ENCODE data around the gene SNAP47. TPM values are rescaled to one million over a fixed set of nuclear protein-coding genes. Genes with fewer than 3 reads are reported as not detected.

Gene SNAP47, protein sequence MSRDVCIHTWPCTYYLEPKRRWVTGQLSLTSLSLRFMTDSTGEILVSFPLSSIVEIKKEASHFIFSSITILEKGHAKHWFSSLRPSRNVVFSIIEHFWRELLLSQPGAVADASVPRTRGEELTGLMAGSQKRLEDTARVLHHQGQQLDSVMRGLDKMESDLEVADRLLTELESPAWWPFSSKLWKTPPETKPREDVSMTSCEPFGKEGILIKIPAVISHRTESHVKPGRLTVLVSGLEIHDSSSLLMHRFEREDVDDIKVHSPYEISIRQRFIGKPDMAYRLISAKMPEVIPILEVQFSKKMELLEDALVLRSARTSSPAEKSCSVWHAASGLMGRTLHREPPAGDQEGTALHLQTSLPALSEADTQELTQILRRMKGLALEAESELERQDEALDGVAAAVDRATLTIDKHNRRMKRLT
- polyA plus RNA-seq (56.0 and 60.4 TPM in 2 replicates), polyA minus RNA-seq (77.0 and 77.4 TPM in 2 replicates)

DNA sequence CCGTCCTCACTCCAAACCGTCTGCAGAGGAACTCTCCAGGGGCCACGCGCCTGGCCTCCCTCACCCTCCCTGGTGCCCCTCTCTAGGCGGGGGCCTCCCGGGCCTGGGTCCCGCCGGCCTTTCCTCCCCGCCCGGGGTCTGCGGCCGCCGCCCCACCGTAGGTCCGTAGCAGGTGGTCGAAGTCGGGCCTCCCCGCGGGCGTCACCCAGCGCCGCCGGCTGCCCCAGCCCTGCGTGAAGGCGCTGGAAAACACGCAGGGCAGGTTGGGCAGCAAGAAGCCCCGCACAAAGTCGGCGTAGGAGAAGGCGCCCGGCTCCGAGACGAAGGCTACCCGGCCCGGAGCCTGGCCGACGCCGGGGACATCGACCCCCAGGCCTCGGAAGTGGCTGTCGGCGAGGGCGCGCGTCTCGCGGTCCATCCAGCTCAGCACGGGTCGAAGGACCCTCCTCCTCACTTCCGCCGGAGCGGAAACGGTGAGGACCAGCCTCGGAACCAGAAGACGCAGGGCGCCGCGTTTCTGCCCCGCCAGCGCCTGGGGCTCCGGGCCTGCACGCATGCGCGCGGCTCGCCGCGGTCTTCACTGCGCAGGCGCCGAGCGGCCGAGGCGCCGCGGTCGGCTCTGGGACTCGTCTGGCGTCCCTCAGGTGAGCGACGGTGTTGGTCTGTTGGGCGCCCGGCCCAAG lies at the start of gene SNAP47, which contains the start of gene JMJD4:
TSS of gene SNAP47 (plus strand) at position 580 of the 683 bp plus-strand sequence. CDS start 12,302 bp downstream, outside the sequence.
TSS of gene JMJD4 (minus strand) at position 447 of the 683 bp plus-strand sequence. CDS start at position 418, 29 bp downstream.
- no peaks in the 10 kb centered on the region for H3K9me2 ChIP-seq (ENCODE audit: insufficient read depth, low read length)
- H3K4me2 ChIP-seq (ENCODE audit: low read length) = peak within 1 kb of the TSS; percentile 86
- TF ChIP-seq POLR2AphosphoS5 (IDR thresholded peaks at IDR 0.05) (peak; percentile 91), TAF1 (IDR thresholded peaks at IDR 0.05; ENCODE audit: low read depth) (peak; percentile 74), RAD21 (conservative IDR thresholded peaks at IDR 0.05) (peak; percentile 32), EP300 (conservative IDR thresholded peaks at IDR 0.05; ENCODE audit: poor library complexity, severe bottlenecking) (peak; percentile 66), EZH2 (IDR thresholded peaks at IDR 0.05; ENCODE audit: borderline replicate concordance, insufficient read depth, low read length, poor library complexity, severe bottlenecking) (no peak), MXI1 (conservative IDR thresholded peaks at IDR 0.05; ENCODE audit: poor library complexity, severe bottlenecking) (peak; percentile 89), SMC3 (conservative IDR thresholded peaks at IDR 0.05; ENCODE audit: poor library complexity) (peak; percentile 45)
- TF ChIP-seq, protein P1, sequence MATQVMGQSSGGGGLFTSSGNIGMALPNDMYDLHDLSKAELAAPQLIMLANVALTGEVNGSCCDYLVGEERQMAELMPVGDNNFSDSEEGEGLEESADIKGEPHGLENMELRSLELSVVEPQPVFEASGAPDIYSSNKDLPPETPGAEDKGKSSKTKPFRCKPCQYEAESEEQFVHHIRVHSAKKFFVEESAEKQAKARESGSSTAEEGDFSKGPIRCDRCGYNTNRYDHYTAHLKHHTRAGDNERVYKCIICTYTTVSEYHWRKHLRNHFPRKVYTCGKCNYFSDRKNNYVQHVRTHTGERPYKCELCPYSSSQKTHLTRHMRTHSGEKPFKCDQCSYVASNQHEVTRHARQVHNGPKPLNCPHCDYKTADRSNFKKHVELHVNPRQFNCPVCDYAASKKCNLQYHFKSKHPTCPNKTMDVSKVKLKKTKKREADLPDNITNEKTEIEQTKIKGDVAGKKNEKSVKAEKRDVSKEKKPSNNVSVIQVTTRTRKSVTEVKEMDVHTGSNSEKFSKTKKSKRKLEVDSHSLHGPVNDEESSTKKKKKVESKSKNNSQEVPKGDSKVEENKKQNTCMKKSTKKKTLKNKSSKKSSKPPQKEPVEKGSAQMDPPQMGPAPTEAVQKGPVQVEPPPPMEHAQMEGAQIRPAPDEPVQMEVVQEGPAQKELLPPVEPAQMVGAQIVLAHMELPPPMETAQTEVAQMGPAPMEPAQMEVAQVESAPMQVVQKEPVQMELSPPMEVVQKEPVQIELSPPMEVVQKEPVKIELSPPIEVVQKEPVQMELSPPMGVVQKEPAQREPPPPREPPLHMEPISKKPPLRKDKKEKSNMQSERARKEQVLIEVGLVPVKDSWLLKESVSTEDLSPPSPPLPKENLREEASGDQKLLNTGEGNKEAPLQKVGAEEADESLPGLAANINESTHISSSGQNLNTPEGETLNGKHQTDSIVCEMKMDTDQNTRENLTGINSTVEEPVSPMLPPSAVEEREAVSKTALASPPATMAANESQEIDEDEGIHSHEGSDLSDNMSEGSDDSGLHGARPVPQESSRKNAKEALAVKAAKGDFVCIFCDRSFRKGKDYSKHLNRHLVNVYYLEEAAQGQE (IDR thresholded peaks at IDR 0.05; ENCODE audit: borderline replicate concordance) = peak; percentile 64
- TF ChIP-seq, protein P2, sequence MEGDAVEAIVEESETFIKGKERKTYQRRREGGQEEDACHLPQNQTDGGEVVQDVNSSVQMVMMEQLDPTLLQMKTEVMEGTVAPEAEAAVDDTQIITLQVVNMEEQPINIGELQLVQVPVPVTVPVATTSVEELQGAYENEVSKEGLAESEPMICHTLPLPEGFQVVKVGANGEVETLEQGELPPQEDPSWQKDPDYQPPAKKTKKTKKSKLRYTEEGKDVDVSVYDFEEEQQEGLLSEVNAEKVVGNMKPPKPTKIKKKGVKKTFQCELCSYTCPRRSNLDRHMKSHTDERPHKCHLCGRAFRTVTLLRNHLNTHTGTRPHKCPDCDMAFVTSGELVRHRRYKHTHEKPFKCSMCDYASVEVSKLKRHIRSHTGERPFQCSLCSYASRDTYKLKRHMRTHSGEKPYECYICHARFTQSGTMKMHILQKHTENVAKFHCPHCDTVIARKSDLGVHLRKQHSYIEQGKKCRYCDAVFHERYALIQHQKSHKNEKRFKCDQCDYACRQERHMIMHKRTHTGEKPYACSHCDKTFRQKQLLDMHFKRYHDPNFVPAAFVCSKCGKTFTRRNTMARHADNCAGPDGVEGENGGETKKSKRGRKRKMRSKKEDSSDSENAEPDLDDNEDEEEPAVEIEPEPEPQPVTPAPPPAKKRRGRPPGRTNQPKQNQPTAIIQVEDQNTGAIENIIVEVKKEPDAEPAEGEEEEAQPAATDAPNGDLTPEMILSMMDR (IDR thresholded peaks at IDR 0.05; ENCODE audit: poor library complexity, severe bottlenecking) = peak; percentile 20

DNA sequence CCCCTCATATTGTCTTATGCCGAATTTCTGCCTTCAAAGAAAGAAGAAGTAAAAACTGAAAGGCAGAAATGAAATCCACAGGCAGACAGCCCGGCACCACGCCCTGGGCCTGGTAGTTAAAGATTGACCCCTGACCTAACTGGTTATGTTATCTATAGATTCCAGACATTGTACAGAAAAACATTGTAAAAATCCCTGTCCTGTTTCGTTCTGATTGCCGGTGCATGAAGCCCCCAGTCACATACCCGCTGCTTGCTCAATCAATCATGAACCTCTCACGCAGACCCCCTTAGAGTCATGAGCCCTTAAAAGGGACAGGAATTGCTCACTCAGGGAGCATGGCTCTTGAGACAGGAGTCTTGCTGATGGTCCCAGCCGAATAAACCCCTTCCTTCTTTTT lies 49.4 kb upstream of the SNAP47 start:
- no peak overlapping the region for H3K4me2 ChIP-seq (ENCODE audit: low read length)
- H3K9me2 ChIP-seq (ENCODE audit: insufficient read depth, low read length) = no peaks in the 10 kb centered on the region
- H3F3A ChIP-seq (ENCODE audit: insufficient read depth, low read length, poor library complexity, severe bottlenecking) = no peaks in the 10 kb centered on the region
- no peak overlapping the region for H3K4me3 ChIP-seq (ENCODE audit: low read length)
- H2AFZ ChIP-seq (ENCODE audit: low read depth, low read length) = no peak overlapping the region
- H3K79me2 ChIP-seq (replicated peaks; ENCODE audit: insufficient read depth, low read length) = no peaks in the 10 kb centered on the region
- no peak for TF ChIP-seq MXI1 (conservative IDR thresholded peaks at IDR 0.05; ENCODE audit: poor library complexity, severe bottlenecking)
- TF ChIP-seq SMC3 (conservative IDR thresholded peaks at IDR 0.05; ENCODE audit: poor library complexity) = no peak
- TF ChIP-seq, protein P2 (IDR thresholded peaks at IDR 0.05; ENCODE audit: poor library complexity, severe bottlenecking) = no peak
- TF ChIP-seq EZH2 (IDR thresholded peaks at IDR 0.05; ENCODE audit: borderline replicate concordance, insufficient read depth, low read length, poor library complexity, severe bottlenecking) = no peak
- no peak for TF ChIP-seq RAD21 (conservative IDR thresholded peaks at IDR 0.05)
- TF ChIP-seq, protein P1 (IDR thresholded peaks at IDR 0.05; ENCODE audit: borderline replicate concordance) = no peak
- no peak for TF ChIP-seq EP300 (conservative IDR thresholded peaks at IDR 0.05; ENCODE audit: poor library complexity, severe bottlenecking)
- no peak for TF ChIP-seq POLR2AphosphoS5 (IDR thresholded peaks at IDR 0.05)
- no peak for TF ChIP-seq TAF1 (IDR thresholded peaks at IDR 0.05; ENCODE audit: low read depth)
- no peak overlapping the region for H3K27ac ChIP-seq (ENCODE audit: low read length)
- H3K9me3 ChIP-seq (ENCODE audit: low read length) = peaks cover 7% of the 10 kb centered on the region
- H3K36me3 ChIP-seq (ENCODE audit: insufficient read depth, low read length) = no peaks in the 10 kb centered on the region
- no peaks in the 10 kb centered on the region for H4K20me1 ChIP-seq (ENCODE audit: insufficient read depth)
- no peaks in the 10 kb centered on the region for H3K27me3 ChIP-seq (ENCODE audit: insufficient read depth, low read depth, low read length)
- H3K9ac ChIP-seq (ENCODE audit: low read length) = no peak overlapping the region

More for the DNA sequence above, at the start of gene SNAP47, which contains the start of gene JMJD4:
- Histone ChIP-seq H3K79me2 (replicated peaks; ENCODE audit: insufficient read depth, low read length) (peaks cover 40% of the 10 kb centered on the region), H3K36me3 (ENCODE audit: insufficient read depth, low read length) (no peaks in the 10 kb centered on the region), H2AFZ (ENCODE audit: low read depth, low read length) (peak within 1 kb of the TSS; percentile 90), H3K9me3 (ENCODE audit: low read length) (no peaks in the 10 kb centered on the region), H3K4me3 (ENCODE audit: low read length) (peak within 1 kb of the TSS; percentile 98), H3F3A (ENCODE audit: insufficient read depth, low read length, poor library complexity, severe bottlenecking) (no peaks in the 10 kb centered on the region), H4K20me1 (ENCODE audit: insufficient read depth) (no peaks in the 10 kb centered on the region), H3K9ac (ENCODE audit: low read length) (peak within 1 kb of the TSS; percentile 94), H3K27ac (ENCODE audit: low read length) (peak within 1 kb of the TSS; percentile 81), H3K27me3 (ENCODE audit: insufficient read depth, low read depth, low read length) (no peaks in the 10 kb centered on the region)
